PC-9 (cell line): ENCODE data around the gene MFAP2. TPM values are rescaled to one million over a fixed set of nuclear protein-coding genes. Genes with fewer than 3 reads are reported as not detected.

ENCODE experiments used
- BruUV-seq: library from RNA; stranded (reverse); fragments of 400-500 nt; replicated peaks from 2 replicates; lab custom pipeline; 2021; lab: Mats Ljungman, UMichigan
- CTCF ChIA-PET: fragments of 300-600 bp; sonication (Branson Sonifier 250); formaldehyde crosslinking; loops from one replicate; lab custom pipeline; 2022; ENCODE audit warnings: antibody characterized with exemption; lab: Charles Lee
- POLR2A ChIA-PET: fragments of 300-600 bp; sonication (Branson Sonifier 250); formaldehyde crosslinking; loops from one replicate; lab custom pipeline; 2022; ENCODE audit warnings: antibody characterized with exemption; ENCODE audit not compliant: unreplicated experiment; lab: Charles Lee
- DNase-seq, 2 experiments: peaks; one replicate each; pipeline versions ENCODE4 v3.0.0 to v3.0.0-alpha.2; 2015 to 2022; ENCODE audit warnings: mixed read lengths in 1 of 2
- H2AFZ ChIP-seq: fragments of 200-600 bp; sonication (generic); 2 replicates; pipeline ENCODE4 v1.8.1; 2017; ENCODE audit warnings: antibody characterized with exemption
- H3F3A ChIP-seq: fragments of 200-600 bp; sonication (generic); 2 replicates; pipeline ENCODE4 v1.8.1; 2017; ENCODE audit warnings: antibody characterized with exemption, mild to moderate bottlenecking, low read depth; ENCODE audit not compliant: insufficient read depth
- H3K27ac ChIP-seq: fragments of 200-600 bp; sonication (generic); 2 replicates; pipeline ENCODE4 v1.6.1; 2016; ENCODE audit warnings: mixed run types
- H3K27me3 ChIP-seq: fragments of 200-600 bp; sonication (generic); 2 replicates; pipeline ENCODE4 v1.6.1; 2016; ENCODE audit warnings: low read depth, mixed run types; ENCODE audit not compliant: insufficient read depth
- H3K36me3 ChIP-seq: fragments of 200-600 bp; sonication (generic); 2 replicates; pipeline ENCODE4 v1.6.1; 2016; ENCODE audit warnings: low read depth, mixed run types
- H3K4me1 ChIP-seq: fragments of 200-600 bp; sonication (generic); replicated peaks from 2 replicates; pipeline ENCODE4 v1.6.1; 2016; ENCODE audit warnings: mixed run types; ENCODE audit not compliant: insufficient read depth
- H3K4me2 ChIP-seq: fragments of 200-600 bp; sonication (generic); 2 replicates; pipeline ENCODE4 v1.6.1; 2017; ENCODE audit warnings: mixed run types
- H3K4me3 ChIP-seq: fragments of 200-600 bp; sonication (generic); 2 replicates; pipeline ENCODE4 v1.6.1; 2016; ENCODE audit warnings: mixed run types
- H3K79me2 ChIP-seq: fragments of 200-600 bp; sonication (generic); 2 replicates; pipeline ENCODE4 v1.6.1; 2017; ENCODE audit warnings: low read depth, mixed run types
- H3K9me2 ChIP-seq: fragments of 200-600 bp; sonication (generic); 2 replicates; pipeline ENCODE4 v1.8.1; 2017; ENCODE audit warnings: mild to moderate bottlenecking; ENCODE audit not compliant: insufficient read depth
- H3K9me3 ChIP-seq: fragments of 200-600 bp; sonication (generic); 2 replicates; pipeline ENCODE4 v1.8.1; 2016; ENCODE audit warnings: low read depth; ENCODE audit not compliant: insufficient read depth
- H4K20me1 ChIP-seq: fragments of 200-600 bp; sonication (generic); 2 replicates; pipeline ENCODE4 v1.8.1; 2017; ENCODE audit not compliant: insufficient read depth
- CTCF ChIP-seq: fragments of 200-600 bp; sonication (generic); conservative IDR thresholded peaks from 2 replicates; pipeline ENCODE4 v1.6.1; 2017; ENCODE audit warnings: mixed run types, antibody characterized with exemption, mild to moderate bottlenecking, moderate library complexity
- EZH2 ChIP-seq: fragments of 200-600 bp; sonication (generic); IDR thresholded peaks from 2 replicates; pipeline ENCODE4 v1.8.0; 2017; ENCODE audit warnings: antibody characterized with exemption, low read depth
- intact Hi-C: fragments of 100-400 bp; cut with micrococcal nuclease; formaldehyde crosslinking; loops from one replicate; pipeline ENCODE4 v1.10.0; 2022; ENCODE audit not compliant: unreplicated experiment
- total RNA-seq: library from RNA; stranded (reverse); gene quantifications from 2 replicates; pipeline ENCODE4 v1.2.3, GENCODE V29; 2021

The MFAP2 gene
- total RNA-seq, 1 experiment from 2014 or later: 6.3 TPM

DNA sequence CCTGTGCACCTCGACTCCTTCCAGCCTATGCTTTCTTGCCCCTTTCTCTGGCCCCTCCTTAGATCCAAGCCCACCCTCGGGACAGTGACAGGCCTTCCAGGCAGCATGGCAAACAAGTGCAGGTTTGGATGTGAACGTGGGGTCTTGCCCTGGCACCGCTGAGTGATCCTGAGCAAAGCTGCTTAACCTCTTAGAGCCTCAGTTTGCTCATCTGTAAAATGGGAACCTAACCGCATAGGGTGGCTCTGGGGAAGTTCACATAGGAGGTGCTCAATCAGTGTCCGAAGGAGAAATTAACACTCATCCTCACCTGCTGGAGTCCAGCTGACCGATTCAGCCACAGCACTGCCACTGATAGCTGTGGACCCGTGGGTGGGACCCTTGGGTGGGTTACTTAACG lies 7.2 kb downstream of the MFAP2 start:
- TF ChIP-seq CTCF (no peak), EZH2 (no peak)

GRCh38 chr1:16972189-16972895 lies 8.1 kb downstream of the MFAP2 start:
- no peak for DNase-seq
- POLR2A ChIA-PET: interaction anchor here (0.6 kb wide), 1 partner anchor 80 kb away, joined by 4 read pairs; no protein-coding TSS in a partner anchor
- CTCF ChIA-PET: interaction anchor here (0.6 kb wide), 1 partner anchor 16 kb away, joined by 5 read pairs; no protein-coding TSS in a partner anchor
- TF ChIP-seq EZH2: no peak
- TF ChIP-seq CTCF: no peak
- no peaks in the 10 kb centered on the region for H3K79me2 ChIP-seq
- H2AFZ ChIP-seq: no peak overlapping the region
- H3K4me2 ChIP-seq: no peak overlapping the region
- no peaks in the 10 kb centered on the region for H3K9me3 ChIP-seq
- no TSS peak for BruUV-seq
- H3K9me2 ChIP-seq: no peaks in the 10 kb centered on the region
- intact Hi-C loops: no loop called here
- no peak overlapping the region for H3K4me3 ChIP-seq
- no peak overlapping the region for H3K27ac ChIP-seq
- no peaks in the 10 kb centered on the region for H3K36me3 ChIP-seq
- H4K20me1 ChIP-seq: no peaks in the 10 kb centered on the region
- H3K27me3 ChIP-seq: no peaks in the 10 kb centered on the region
- no peaks in the 10 kb centered on the region for H3F3A ChIP-seq
- H3K4me1 ChIP-seq: no peaks in the 10 kb centered on the region

More for the DNA sequence above, 7.2 kb downstream of the MFAP2 start:
- H4K20me1 ChIP-seq: no peaks in the 10 kb centered on the region
- H3K4me3 ChIP-seq: no peak overlapping the region
- H3K9me3 ChIP-seq: no peaks in the 10 kb centered on the region
- no peaks in the 10 kb centered on the region for H3K9me2 ChIP-seq
- ChIA-PET CTCF (interaction anchor here (0.6 kb wide), 1 partner anchor 17 kb away, joined by 5 read pairs; no protein-coding TSS in a partner anchor), POLR2A (interaction anchor here (0.6 kb wide), 1 partner anchor 79 kb away, joined by 4 read pairs; no protein-coding TSS in a partner anchor)
- H3K36me3 ChIP-seq: no peaks in the 10 kb centered on the region
- no peak overlapping the region for H3K4me2 ChIP-seq
- intact Hi-C loops: no loop called here
- H2AFZ ChIP-seq: no peak overlapping the region
- no peaks in the 10 kb centered on the region for H3K27me3 ChIP-seq
- H3F3A ChIP-seq: no peaks in the 10 kb centered on the region
- no TSS peak for BruUV-seq
- no peak overlapping the region for H3K27ac ChIP-seq
- H3K79me2 ChIP-seq: no peaks in the 10 kb centered on the region
- DNase-seq: no peak
- H3K4me1 ChIP-seq: no peaks in the 10 kb centered on the region

DNA sequence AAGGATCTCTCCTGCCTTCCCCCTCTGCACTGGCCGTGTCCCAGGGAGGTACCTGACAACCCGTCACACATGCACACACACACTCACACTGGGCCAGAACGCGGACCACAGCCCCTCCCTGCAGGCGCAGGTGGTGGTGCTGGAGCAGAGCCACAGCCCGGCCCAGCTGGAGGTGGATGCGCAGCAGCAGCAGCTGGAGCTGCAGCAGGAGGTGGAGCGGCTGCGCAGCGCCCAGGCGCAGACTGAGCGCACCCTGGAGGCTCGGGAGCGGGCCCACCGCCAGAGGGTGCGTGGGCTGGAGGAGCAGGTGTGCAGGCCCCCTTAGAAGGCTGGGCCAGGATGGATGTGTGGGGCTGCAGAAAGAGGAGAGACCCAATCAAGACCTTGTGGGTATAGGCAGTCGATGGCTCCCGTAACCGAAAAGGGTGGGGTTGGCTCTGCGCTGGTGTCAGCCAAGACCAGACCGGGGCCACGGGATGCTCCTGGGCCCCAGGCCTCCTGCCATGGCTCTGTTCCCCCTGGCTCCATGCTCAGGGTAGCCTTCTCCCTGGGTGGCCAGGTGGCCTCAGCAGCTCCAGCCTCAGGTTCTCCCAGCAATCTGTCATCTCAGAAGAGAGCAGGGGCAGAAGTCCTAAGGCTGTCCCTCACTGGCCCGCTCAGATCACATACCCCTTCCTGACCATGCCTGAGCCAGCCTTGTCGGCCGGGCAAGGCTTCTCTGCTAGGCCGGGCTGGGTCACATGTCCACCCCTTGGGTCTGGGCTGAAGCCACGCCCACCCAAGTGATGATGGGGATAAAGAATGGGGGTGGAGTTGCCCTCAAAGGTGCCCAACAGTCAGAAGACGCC lies 8.9 kb downstream of the MFAP2 start:
- no peaks in the 10 kb centered on the region for H3K36me3 ChIP-seq
- ChIA-PET CTCF (no interaction called here), POLR2A (no interaction called here)
- H3K79me2 ChIP-seq: no peaks in the 10 kb centered on the region
- H3K4me1 ChIP-seq: no peaks in the 10 kb centered on the region
- peak in 1 of 2 experiments; percentile 43 for DNase-seq
- no peak overlapping the region for H3K4me2 ChIP-seq
- no peaks in the 10 kb centered on the region for H3K27me3 ChIP-seq
- no peak overlapping the region for H3K27ac ChIP-seq
- H2AFZ ChIP-seq: no peak overlapping the region
- H3K9me2 ChIP-seq: no peaks in the 10 kb centered on the region
- H4K20me1 ChIP-seq: no peaks in the 10 kb centered on the region
- intact Hi-C loops: no loop called here
- BruUV-seq: no TSS peak
- H3K4me3 ChIP-seq: no peak overlapping the region
- no peaks in the 10 kb centered on the region for H3K9me3 ChIP-seq
- TF ChIP-seq EZH2 (no peak), CTCF (no peak)
- no peaks in the 10 kb centered on the region for H3F3A ChIP-seq
